Nephron (organoid): ENCODE measurements around the gene HEPHL1.

Experiments
- H3K27ac Mint-ChIP-seq, 3 experiments: 2 replicates each; pipeline ENCODE4 v1.8.0; 2020; ENCODE audit warnings: mixed read lengths in 3 of 3, mild to moderate bottlenecking in 2 of 3, moderate library complexity in 1 of 3
- H3K27me3 Mint-ChIP-seq: 2 replicates; pipeline ENCODE4 v1.8.0; 2021; ENCODE audit warnings: low read depth, mild to moderate bottlenecking, moderate library complexity, mixed read lengths
- H3K36me3 Mint-ChIP-seq: 2 replicates; pipeline ENCODE4 v1.8.0; 2020; ENCODE audit warnings: low read depth, mixed read lengths
- H3K4me1 Mint-ChIP-seq: 2 replicates; pipeline ENCODE4 v1.8.0; 2020; ENCODE audit warnings: mixed read lengths
- H3K4me3 Mint-ChIP-seq, 3 experiments: 2 replicates each; pipeline ENCODE4 v1.8.0; 2020; ENCODE audit warnings: mild to moderate bottlenecking in 3 of 3, mixed read lengths in 3 of 3, moderate library complexity in 2 of 3
- H3K9me3 Mint-ChIP-seq: 2 replicates; pipeline ENCODE4 v1.8.0; 2020; ENCODE audit warnings: mixed read lengths
- CTCF ChIP-seq, 3 experiments: fragments of 200-600 bp; sonication (generic); IDR thresholded peaks; one replicate each; pipeline ENCODE4 v1.5.0; 2021; ENCODE audit warnings: antibody characterized with exemption in 3 of 3; ENCODE audit not compliant: unreplicated experiment in 3 of 3

HEPHL1 gene

GRCh38 chr11:94147433-94147845 is 126.3 kb downstream of the HEPHL1 start:
- Mint-ChIP-seq H3K9me3 (no peaks in the 10 kb centered on the region), H3K27me3 (no peaks in the 10 kb centered on the region), H3K4me3 (no peak overlapping the region), H3K36me3 (peaks cover 7% of the 10 kb centered on the region), H3K4me1 (peaks cover 82% of the 10 kb centered on the region), H3K27ac (peak overlapping the region in 1 of 3 experiments; percentile 85)
- TF ChIP-seq CTCF (IDR thresholded peaks at IDR 0.05; ENCODE audit: unreplicated experiment in 3 of 3): no peak

GRCh38 chr11:94148189-94148588 is 127.0 kb downstream of the HEPHL1 start:
- H3K36me3 Mint-ChIP-seq: peaks cover 7% of the 10 kb centered on the region
- H3K4me3 Mint-ChIP-seq: no peak overlapping the region
- H3K9me3 Mint-ChIP-seq: no peaks in the 10 kb centered on the region
- no peaks in the 10 kb centered on the region for H3K27me3 Mint-ChIP-seq
- peak overlapping the region in 2 of 3 experiments; percentile 79 to 85 for H3K27ac Mint-ChIP-seq
- peaks cover 82% of the 10 kb centered on the region for H3K4me1 Mint-ChIP-seq
- no peak for TF ChIP-seq CTCF (IDR thresholded peaks at IDR 0.05; ENCODE audit: unreplicated experiment in 3 of 3)

- H3K9me3 Mint-ChIP-seq: no peaks in the 10 kb centered on the region
- H3K4me3 Mint-ChIP-seq: peak overlapping the region in 1 of 3 experiments; percentile 30
- H3K27ac Mint-ChIP-seq: peak overlapping the region; percentile 60 to 85 (median 79)
- peaks cover 88% of the 10 kb centered on the region for H3K4me1 Mint-ChIP-seq
- no peaks in the 10 kb centered on the region for H3K27me3 Mint-ChIP-seq
- peaks cover 12% of the 10 kb centered on the region for H3K36me3 Mint-ChIP-seq
- no peak for TF ChIP-seq CTCF (IDR thresholded peaks at IDR 0.05; ENCODE audit: unreplicated experiment in 3 of 3)
Observed at GRCh38 chr11:94149431-94150017, 128.4 kb downstream of the HEPHL1 start.

- peaks cover 84% of the 10 kb centered on the region for H3K4me1 Mint-ChIP-seq
- H3K4me3 Mint-ChIP-seq: no peak overlapping the region
- TF ChIP-seq CTCF (IDR thresholded peaks at IDR 0.05; ENCODE audit: unreplicated experiment in 3 of 3): no peak
- H3K27me3 Mint-ChIP-seq: no peaks in the 10 kb centered on the region
- H3K36me3 Mint-ChIP-seq: peaks cover 12% of the 10 kb centered on the region
- H3K9me3 Mint-ChIP-seq: no peaks in the 10 kb centered on the region
- peak overlapping the region; percentile 60 to 85 (median 79) for H3K27ac Mint-ChIP-seq
Observed at GRCh38 chr11:94150056-94150455, 128.9 kb downstream of the HEPHL1 start.

- peaks cover 15% of the 10 kb centered on the region for H3K36me3 Mint-ChIP-seq
- no peak for TF ChIP-seq CTCF (IDR thresholded peaks at IDR 0.05; ENCODE audit: unreplicated experiment in 3 of 3)
- H3K9me3 Mint-ChIP-seq: peaks cover 2% of the 10 kb centered on the region
- H3K27me3 Mint-ChIP-seq: no peaks in the 10 kb centered on the region
- H3K4me1 Mint-ChIP-seq: peaks cover 74% of the 10 kb centered on the region
- H3K4me3 Mint-ChIP-seq: no peak overlapping the region
- peak overlapping the region; percentile 35 to 65 (median 38) for H3K27ac Mint-ChIP-seq
Observed at GRCh38 chr11:94150704-94151685, 129.8 kb downstream of the HEPHL1 start.
